ENCODE results near the gene TMEM94.

TMEM94 gene

GRCh38 chr17:75507733-75508719 lies 51.6 kb downstream of the TMEM94 start:
- Histone ChIP-seq H3K9me3 (ENCODE audit: control insufficient read depth, low read length) (no peaks in the 10 kb centered on the region), H3K36me3 (ENCODE audit: control insufficient read depth, insufficient read depth, low read length, severe bottlenecking) (peaks cover 12% of the 10 kb centered on the region), H3K9ac (ENCODE audit: low read length) (no peak overlapping the region), H3K4me1 (ENCODE audit: control insufficient read depth, insufficient read depth, low read length) (peaks cover 5% of the 10 kb centered on the region), H3K4me3 (ENCODE audit: low read length) (no peak overlapping the region), H3K27me3 (replicated peaks; ENCODE audit: control insufficient read depth, insufficient read depth, low read length) (no peaks in the 10 kb centered on the region)
- DNase-seq (ENCODE audit: low read depth) = no peak

GRCh38 chr17:75508931-75509361 lies 52.5 kb downstream of the TMEM94 start:
- H3K36me3 ChIP-seq (ENCODE audit: control insufficient read depth, insufficient read depth, low read length, severe bottlenecking) = peaks cover 12% of the 10 kb centered on the region

GRCh38 chr17:75509528-75510258 lies 53.3 kb downstream of the TMEM94 start:
- Histone ChIP-seq H3K4me1 (ENCODE audit: control insufficient read depth, insufficient read depth, low read length) (peaks cover 19% of the 10 kb centered on the region), H3K36me3 (ENCODE audit: control insufficient read depth, insufficient read depth, low read length, severe bottlenecking) (peaks cover 8% of the 10 kb centered on the region), H3K4me3 (ENCODE audit: low read length) (no peak overlapping the region), H3K9ac (ENCODE audit: low read length) (no peak overlapping the region), H3K27me3 (replicated peaks; ENCODE audit: control insufficient read depth, insufficient read depth, low read length) (no peaks in the 10 kb centered on the region), H3K9me3 (ENCODE audit: control insufficient read depth, low read length) (no peaks in the 10 kb centered on the region)
- DNase-seq (ENCODE audit: low read depth) = no peak

More at GRCh38 chr17:75508931-75509361, 52.5 kb downstream of the TMEM94 start:
- Histone ChIP-seq H3K4me3 (ENCODE audit: low read length) (no peak overlapping the region), H3K9me3 (ENCODE audit: control insufficient read depth, low read length) (no peaks in the 10 kb centered on the region), H3K27me3 (replicated peaks; ENCODE audit: control insufficient read depth, insufficient read depth, low read length) (no peaks in the 10 kb centered on the region), H3K4me1 (ENCODE audit: control insufficient read depth, insufficient read depth, low read length) (peaks cover 12% of the 10 kb centered on the region), H3K9ac (ENCODE audit: low read length) (no peak overlapping the region)
- DNase-seq (ENCODE audit: low read depth) = no peak

GRCh38 chr17:75511270-75511609 lies 54.8 kb downstream of the TMEM94 start:
- Histone ChIP-seq H3K9me3 (ENCODE audit: control insufficient read depth, low read length) (no peaks in the 10 kb centered on the region), H3K4me1 (ENCODE audit: control insufficient read depth, insufficient read depth, low read length) (peaks cover 19% of the 10 kb centered on the region), H3K36me3 (ENCODE audit: control insufficient read depth, insufficient read depth, low read length, severe bottlenecking) (peaks cover 5% of the 10 kb centered on the region), H3K4me3 (ENCODE audit: low read length) (no peak overlapping the region), H3K27me3 (replicated peaks; ENCODE audit: control insufficient read depth, insufficient read depth, low read length) (no peaks in the 10 kb centered on the region), H3K9ac (ENCODE audit: low read length) (no peak overlapping the region)
- DNase-seq (ENCODE audit: low read depth) = no peak

DNA sequence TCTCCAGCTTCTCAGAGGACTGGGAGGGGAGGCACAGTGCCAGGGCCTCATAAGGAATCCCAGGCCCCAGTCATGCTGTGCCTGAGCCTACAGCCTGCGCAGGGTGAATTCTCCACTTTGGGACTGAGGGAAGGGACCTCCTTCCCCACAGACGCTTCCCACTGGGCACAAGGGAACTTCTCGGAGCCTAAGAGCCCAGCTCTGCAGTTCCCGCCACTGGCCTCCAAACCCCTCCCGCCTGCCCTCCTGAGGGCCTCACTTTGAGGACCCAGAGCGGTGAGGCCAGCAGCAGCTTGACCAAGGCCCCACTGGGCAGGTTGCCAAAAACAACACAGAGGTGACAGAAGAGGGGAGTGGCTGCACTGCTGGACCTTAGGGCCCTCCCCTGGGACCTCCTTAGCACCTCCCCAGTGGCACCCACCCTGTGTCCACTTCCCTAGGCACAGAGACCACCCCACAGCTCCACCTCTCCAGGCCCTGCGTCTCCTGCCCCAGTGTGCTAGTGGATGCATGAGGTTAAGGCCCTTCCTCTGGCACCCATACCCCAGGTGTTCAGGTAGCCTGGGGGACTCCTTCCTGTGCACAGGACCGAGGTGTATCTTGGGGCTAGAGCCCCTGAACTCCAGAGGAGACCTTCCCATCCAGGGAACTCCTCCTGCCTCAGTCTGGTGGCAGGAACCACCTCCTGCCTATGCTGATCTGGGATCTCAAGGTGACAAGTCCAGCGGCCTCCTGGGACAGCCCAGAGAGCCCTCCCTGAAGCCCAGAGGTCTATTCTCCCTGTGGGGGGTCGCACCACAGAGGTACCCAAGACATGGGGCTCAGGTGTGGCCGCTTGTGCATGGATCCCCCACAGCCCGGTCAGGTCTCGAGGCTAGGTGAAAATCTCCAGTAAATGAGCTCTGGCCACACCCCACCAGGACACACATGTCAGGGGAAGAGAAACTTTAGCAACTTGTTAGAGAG lies 55.5 kb downstream of the TMEM94 start:
- Histone ChIP-seq H3K27me3 (replicated peaks; ENCODE audit: control insufficient read depth, insufficient read depth, low read length) (no peaks in the 10 kb centered on the region), H3K36me3 (ENCODE audit: control insufficient read depth, insufficient read depth, low read length, severe bottlenecking) (peaks cover 1% of the 10 kb centered on the region), H3K4me1 (ENCODE audit: control insufficient read depth, insufficient read depth, low read length) (peaks cover 19% of the 10 kb centered on the region), H3K4me3 (ENCODE audit: low read length) (no peak overlapping the region), H3K9ac (ENCODE audit: low read length) (no peak overlapping the region), H3K9me3 (ENCODE audit: control insufficient read depth, low read length) (no peaks in the 10 kb centered on the region)
- DNase-seq (ENCODE audit: low read depth) = no peak

GRCh38 chr17:75512926-75513640 lies 56.6 kb downstream of the TMEM94 start:
- peak; percentile 36 for DNase-seq (ENCODE audit: low read depth)
- H3K9ac ChIP-seq (ENCODE audit: low read length) = no peak overlapping the region
- no peaks in the 10 kb centered on the region for H3K36me3 ChIP-seq (ENCODE audit: control insufficient read depth, insufficient read depth, low read length, severe bottlenecking)
- H3K27me3 ChIP-seq (replicated peaks; ENCODE audit: control insufficient read depth, insufficient read depth, low read length) = no peaks in the 10 kb centered on the region
- peaks cover 26% of the 10 kb centered on the region for H3K4me1 ChIP-seq (ENCODE audit: control insufficient read depth, insufficient read depth, low read length)
- no peak overlapping the region for H3K4me3 ChIP-seq (ENCODE audit: low read length)
- no peaks in the 10 kb centered on the region for H3K9me3 ChIP-seq (ENCODE audit: control insufficient read depth, low read length)

- no peak for DNase-seq (ENCODE audit: low read depth)
- H3K4me3 ChIP-seq (ENCODE audit: low read length) = no peak overlapping the region
- H3K9me3 ChIP-seq (ENCODE audit: control insufficient read depth, low read length) = no peaks in the 10 kb centered on the region
- no peaks in the 10 kb centered on the region for H3K36me3 ChIP-seq (ENCODE audit: control insufficient read depth, insufficient read depth, low read length, severe bottlenecking)
- H3K4me1 ChIP-seq (ENCODE audit: control insufficient read depth, insufficient read depth, low read length) = peaks cover 26% of the 10 kb centered on the region
- no peak overlapping the region for H3K9ac ChIP-seq (ENCODE audit: low read length)
- no peaks in the 10 kb centered on the region for H3K27me3 ChIP-seq (replicated peaks; ENCODE audit: control insufficient read depth, insufficient read depth, low read length)
Measured at GRCh38 chr17:75513641-75514000, 57.2 kb downstream of the TMEM94 start.

DNA sequence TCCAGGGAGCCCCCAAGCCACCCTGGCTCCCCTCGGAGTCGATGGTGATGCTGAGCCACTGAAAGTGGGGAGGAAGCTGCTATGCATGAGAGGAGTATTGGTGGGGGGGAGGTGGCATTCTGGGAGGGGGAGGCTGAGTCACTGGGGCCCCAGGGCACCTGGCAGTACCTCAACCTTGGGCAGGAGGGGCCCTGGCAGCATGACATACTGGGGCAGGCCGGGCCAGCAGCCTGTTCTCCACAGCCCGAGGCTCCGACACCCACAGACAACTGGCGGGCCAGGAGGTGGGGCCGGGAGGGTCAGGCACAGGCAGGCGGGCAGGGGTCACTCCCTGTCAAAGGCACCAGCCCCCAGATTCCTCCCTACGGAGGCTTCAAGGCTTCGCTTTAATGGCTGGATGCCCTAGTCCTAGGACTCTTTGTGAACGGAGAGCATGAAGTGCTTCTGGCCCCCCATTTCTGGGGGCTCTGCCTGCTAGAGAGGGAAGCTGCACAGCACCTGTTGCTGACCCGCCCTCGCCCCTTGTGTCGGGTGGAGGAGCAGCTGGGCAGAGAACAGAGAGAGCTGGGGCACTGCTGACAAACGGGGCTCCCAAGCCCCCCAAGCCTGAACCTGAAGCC lies 58.0 kb downstream of the TMEM94 start:
- Histone ChIP-seq H3K9ac (ENCODE audit: low read length) (peak overlapping the region; percentile 88), H3K36me3 (ENCODE audit: control insufficient read depth, insufficient read depth, low read length, severe bottlenecking) (no peaks in the 10 kb centered on the region), H3K27me3 (replicated peaks; ENCODE audit: control insufficient read depth, insufficient read depth, low read length) (no peaks in the 10 kb centered on the region), H3K4me1 (ENCODE audit: control insufficient read depth, insufficient read depth, low read length) (peaks cover 26% of the 10 kb centered on the region), H3K9me3 (ENCODE audit: control insufficient read depth, low read length) (no peaks in the 10 kb centered on the region), H3K4me3 (ENCODE audit: low read length) (peak overlapping the region; percentile 91)
- no peak for DNase-seq (ENCODE audit: low read depth)

- Histone ChIP-seq H3K9ac (ENCODE audit: low read length) (peak overlapping the region; percentile 88), H3K4me1 (ENCODE audit: control insufficient read depth, insufficient read depth, low read length) (peaks cover 26% of the 10 kb centered on the region), H3K4me3 (ENCODE audit: low read length) (peak overlapping the region; percentile 91), H3K9me3 (ENCODE audit: control insufficient read depth, low read length) (no peaks in the 10 kb centered on the region), H3K27me3 (replicated peaks; ENCODE audit: control insufficient read depth, insufficient read depth, low read length) (no peaks in the 10 kb centered on the region), H3K36me3 (ENCODE audit: control insufficient read depth, insufficient read depth, low read length, severe bottlenecking) (no peaks in the 10 kb centered on the region)
- DNase-seq (ENCODE audit: low read depth) = peak; percentile 59
Measured at GRCh38 chr17:75514919-75515495, 58.6 kb downstream of the TMEM94 start.
